ENCODE measurements around the gene DAGLA.

DNA sequence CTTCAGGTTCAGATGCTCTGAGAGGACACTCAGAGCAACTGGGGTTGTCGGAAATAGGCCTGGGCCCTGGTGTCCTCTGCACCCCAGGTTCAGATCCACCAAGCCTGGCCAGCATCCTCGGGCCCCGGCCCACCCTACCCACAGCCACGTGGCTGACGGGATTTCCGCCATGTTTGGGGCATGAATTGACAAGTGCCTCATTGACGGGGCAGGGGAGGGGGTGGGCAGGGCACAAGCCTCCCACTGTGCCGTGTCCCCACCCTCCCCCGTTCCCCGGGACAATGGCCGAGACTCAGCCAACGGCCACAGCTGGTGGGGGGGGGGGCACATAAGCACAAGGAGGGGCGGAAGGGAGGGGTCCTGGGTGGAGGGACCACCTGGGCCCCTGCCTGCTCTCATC is 80.8 kb downstream of the DAGLA start:
- TF ChIP-seq, protein P1, sequence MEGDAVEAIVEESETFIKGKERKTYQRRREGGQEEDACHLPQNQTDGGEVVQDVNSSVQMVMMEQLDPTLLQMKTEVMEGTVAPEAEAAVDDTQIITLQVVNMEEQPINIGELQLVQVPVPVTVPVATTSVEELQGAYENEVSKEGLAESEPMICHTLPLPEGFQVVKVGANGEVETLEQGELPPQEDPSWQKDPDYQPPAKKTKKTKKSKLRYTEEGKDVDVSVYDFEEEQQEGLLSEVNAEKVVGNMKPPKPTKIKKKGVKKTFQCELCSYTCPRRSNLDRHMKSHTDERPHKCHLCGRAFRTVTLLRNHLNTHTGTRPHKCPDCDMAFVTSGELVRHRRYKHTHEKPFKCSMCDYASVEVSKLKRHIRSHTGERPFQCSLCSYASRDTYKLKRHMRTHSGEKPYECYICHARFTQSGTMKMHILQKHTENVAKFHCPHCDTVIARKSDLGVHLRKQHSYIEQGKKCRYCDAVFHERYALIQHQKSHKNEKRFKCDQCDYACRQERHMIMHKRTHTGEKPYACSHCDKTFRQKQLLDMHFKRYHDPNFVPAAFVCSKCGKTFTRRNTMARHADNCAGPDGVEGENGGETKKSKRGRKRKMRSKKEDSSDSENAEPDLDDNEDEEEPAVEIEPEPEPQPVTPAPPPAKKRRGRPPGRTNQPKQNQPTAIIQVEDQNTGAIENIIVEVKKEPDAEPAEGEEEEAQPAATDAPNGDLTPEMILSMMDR (conservative IDR thresholded peaks at IDR 0.05): no peak
- TF ChIP-seq ZFX (IDR thresholded peaks at IDR 0.05): no peak
